Choroid plexus epithelial cell (primary cell): ENCODE measurements around the gene SLC25A36.
"Not testable (repeated sequence)": the region's sequence is repeated elsewhere in the genome, so short reads cannot be mapped to it uniquely, and the experiment has no call there.

ENCODE experiments used
- DNase-seq: peaks from one replicate; pipeline ENCODE4 v3.0.0-alpha.2; 2010; ENCODE audit warnings: low read depth
- H3K4me3 ChIP-seq: 2 replicates; pipeline ENCODE4 v1.5.1; 2011; ENCODE audit warnings: low read depth, mild to moderate bottlenecking, control low read depth, low read length, moderate library complexity
- CTCF ChIP-seq: conservative IDR thresholded peaks from 2 replicates; pipeline ENCODE4 v1.5.1; 2011; ENCODE audit warnings: low read depth, mild to moderate bottlenecking, control low read depth, inconsistent platforms, low read length, moderate library complexity

SLC25A36 gene

GRCh38 chr3:140942221-140943104, 827 bp downstream of the SLC25A36 start:
- peak overlapping the region; percentile 93 for H3K4me3 ChIP-seq
- TF ChIP-seq CTCF = no peak
- DNase-seq = peak; percentile 58

- H3K4me3 ChIP-seq = peak overlapping the region; percentile 7
- no peak for DNase-seq
- no peak for TF ChIP-seq CTCF
Measured at GRCh38 chr3:140943781-140944552, 2.3 kb downstream of the SLC25A36 start.

- DNase-seq = no peak
- H3K4me3 ChIP-seq = no peak overlapping the region
- no peak for TF ChIP-seq CTCF
Measured at GRCh38 chr3:140948460-140949249, 7.0 kb downstream of the SLC25A36 start.

GRCh38 chr3:140950144-140950543, 8.5 kb downstream of the SLC25A36 start:
- TF ChIP-seq CTCF = no peak
- DNase-seq = no peak
- H3K4me3 ChIP-seq = no peak overlapping the region

GRCh38 chr3:140950863-140951262, 9.2 kb downstream of the SLC25A36 start:
- TF ChIP-seq CTCF = no peak
- DNase-seq = no peak
- H3K4me3 ChIP-seq = no peak overlapping the region

GRCh38 chr3:140951750-140952149, 10.1 kb downstream of the SLC25A36 start:
- H3K4me3 ChIP-seq, DNase-seq: not testable (repeated sequence)
